Smooth muscle cell (in vitro differentiated cells): ENCODE results near the gene PLXDC2. TPM values are rescaled to one million over a fixed set of nuclear protein-coding genes. Genes with fewer than 3 reads are reported as not detected.
"Not testable (repeated sequence)": the region's sequence is repeated elsewhere in the genome, so short reads cannot be mapped to it uniquely, and the experiment has no call there.

Experiments
- DNase-seq: peaks from one replicate; lab custom pipeline; 2025; ENCODE audit not compliant: unreplicated experiment; lab: John Stamatoyannopoulos, UW
- H2AFZ ChIP-seq: fragments of 200-600 bp; sonication (generic); 2 replicates; pipeline ENCODE4 v1.6.0; 2016; ENCODE audit warnings: antibody characterized with exemption, low read depth, mild to moderate bottlenecking
- H3F3A ChIP-seq: fragments of 200-600 bp; sonication (generic); 2 replicates; pipeline ENCODE4 v1.6.0; 2017; ENCODE audit warnings: antibody characterized with exemption, low read depth
- H3K27ac ChIP-seq: fragments of 200-600 bp; sonication (generic); 2 replicates; pipeline ENCODE4 v1.5.1; 2016; ENCODE audit warnings: low read depth, mild to moderate bottlenecking
- H3K27me3 ChIP-seq: fragments of 200-600 bp; sonication (generic); 2 replicates; pipeline ENCODE4 v1.6.1; 2016; ENCODE audit warnings: low read depth, mild to moderate bottlenecking
- H3K36me3 ChIP-seq: fragments of 200-600 bp; sonication (generic); 2 replicates; pipeline ENCODE4 v1.5.1; 2016; ENCODE audit warnings: low read depth
- H3K4me1 ChIP-seq: fragments of 200-600 bp; sonication (generic); 2 replicates; pipeline ENCODE4 v1.5.1; 2016; ENCODE audit warnings: low read depth
- H3K4me2 ChIP-seq: fragments of 200-600 bp; sonication (generic); 2 replicates; pipeline ENCODE4 v1.6.0; 2016; ENCODE audit warnings: mild to moderate bottlenecking
- H3K4me3 ChIP-seq: fragments of 200-600 bp; sonication (generic); 2 replicates; pipeline ENCODE4 v1.5.1; 2016; ENCODE audit warnings: mild to moderate bottlenecking
- H3K79me2 ChIP-seq: fragments of 200-600 bp; sonication (generic); 2 replicates; pipeline ENCODE4 v1.6.0; 2016; ENCODE audit warnings: low read depth, mild to moderate bottlenecking
- H3K9ac ChIP-seq: fragments of 200-600 bp; sonication (generic); 2 replicates; pipeline ENCODE4 v1.6.0; 2016; ENCODE audit warnings: low read depth
- H3K9me3 ChIP-seq: fragments of 200-600 bp; sonication (generic); replicated peaks from 2 replicates; pipeline ENCODE4 v1.5.1; 2016; ENCODE audit warnings: low read depth
- H4K20me1 ChIP-seq: fragments of 200-600 bp; sonication (generic); 2 replicates; pipeline ENCODE4 v1.6.0; 2016; ENCODE audit warnings: low read depth
- WGBS: methylation state at CpG from one replicate; pipeline ENCODE4 v1.1.7; 2016; ENCODE audit warnings: low lambda C conversion rate; 5-methylcytosine and 5-hydroxymethylcytosine counted together
- polyA plus RNA-seq: library from polyadenylated mRNA; unstranded; fragments of >200 nt; fragmentation: Nextera tagmentation; extraction: Ambion mirVana; gene quantifications from 2 replicates; pipeline ENCODE4 v1.2.1, GENCODE V29; 2016
- total RNA-seq: library from RNA; depleted of rRNA; stranded (reverse); fragments of >200 nt; gene quantifications from 2 replicates; pipeline ENCODE4 v1.2.3, GENCODE V29; 2014
- TF ChIP-seq, protein P1 (sequence below): fragments of 200-600 bp; sonication (generic); IDR thresholded peaks from 2 replicates; pipeline ENCODE4 v1.5.1; 2017; ENCODE audit warnings: borderline replicate concordance, mild to moderate bottlenecking, antibody characterized with exemption; ENCODE audit not compliant: insufficient read depth, poor library complexity, severe bottlenecking

PLXDC2 gene
- total and polyA plus RNA-seq, 2 experiments from 2014 or later = 7.3 to 24.9 TPM

- 89% methylated on average over 5 of the region's 5 CpGs for WGBS
- Histone ChIP-seq H3K4me3 (no peak overlapping the region), H2AFZ (no peak overlapping the region), H3K9ac (no peak overlapping the region), H3K27ac (no peak overlapping the region), H4K20me1 (no peaks in the 10 kb centered on the region), H3K4me1 (no peaks in the 10 kb centered on the region), H3K9me3 (no peaks in the 10 kb centered on the region), H3F3A (no peaks in the 10 kb centered on the region), H3K27me3 (no peaks in the 10 kb centered on the region), H3K4me2 (no peak overlapping the region), H3K79me2 (no peaks in the 10 kb centered on the region), H3K36me3 (no peaks in the 10 kb centered on the region)
- no peak for DNase-seq
- TF ChIP-seq, protein P1, sequence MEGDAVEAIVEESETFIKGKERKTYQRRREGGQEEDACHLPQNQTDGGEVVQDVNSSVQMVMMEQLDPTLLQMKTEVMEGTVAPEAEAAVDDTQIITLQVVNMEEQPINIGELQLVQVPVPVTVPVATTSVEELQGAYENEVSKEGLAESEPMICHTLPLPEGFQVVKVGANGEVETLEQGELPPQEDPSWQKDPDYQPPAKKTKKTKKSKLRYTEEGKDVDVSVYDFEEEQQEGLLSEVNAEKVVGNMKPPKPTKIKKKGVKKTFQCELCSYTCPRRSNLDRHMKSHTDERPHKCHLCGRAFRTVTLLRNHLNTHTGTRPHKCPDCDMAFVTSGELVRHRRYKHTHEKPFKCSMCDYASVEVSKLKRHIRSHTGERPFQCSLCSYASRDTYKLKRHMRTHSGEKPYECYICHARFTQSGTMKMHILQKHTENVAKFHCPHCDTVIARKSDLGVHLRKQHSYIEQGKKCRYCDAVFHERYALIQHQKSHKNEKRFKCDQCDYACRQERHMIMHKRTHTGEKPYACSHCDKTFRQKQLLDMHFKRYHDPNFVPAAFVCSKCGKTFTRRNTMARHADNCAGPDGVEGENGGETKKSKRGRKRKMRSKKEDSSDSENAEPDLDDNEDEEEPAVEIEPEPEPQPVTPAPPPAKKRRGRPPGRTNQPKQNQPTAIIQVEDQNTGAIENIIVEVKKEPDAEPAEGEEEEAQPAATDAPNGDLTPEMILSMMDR = no peak
Measured at GRCh38 chr10:20181434-20181833, 365.2 kb downstream of the PLXDC2 start.

DNA sequence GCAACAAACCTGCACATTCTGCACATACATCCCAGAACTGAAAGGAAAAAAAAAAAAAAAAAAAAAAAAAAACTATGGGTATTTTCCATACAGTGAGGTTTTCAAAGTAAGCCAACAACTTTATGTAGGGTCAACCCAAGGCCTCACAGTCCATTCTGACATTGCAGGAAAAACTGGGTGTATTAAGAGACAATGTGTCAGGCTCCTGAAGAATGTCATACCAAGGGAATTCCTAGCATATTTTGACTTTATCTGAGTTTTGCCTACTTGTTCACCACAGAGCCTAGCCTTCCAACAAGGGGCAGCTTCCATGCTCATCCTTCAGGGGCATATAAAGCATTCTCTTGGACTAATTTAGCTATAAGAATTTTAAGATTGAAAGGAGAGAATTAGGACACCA is 368.9 kb downstream of the PLXDC2 start:
- Histone ChIP-seq H3K9me3 (no peaks in the 10 kb centered on the region), H2AFZ (no peak overlapping the region), H3F3A (no peaks in the 10 kb centered on the region), H3K9ac (no peak overlapping the region), H3K4me2 (no peak overlapping the region), H3K4me1 (no peaks in the 10 kb centered on the region), H3K36me3 (no peaks in the 10 kb centered on the region), H3K4me3 (no peak overlapping the region), H3K79me2 (no peaks in the 10 kb centered on the region), H3K27me3 (no peaks in the 10 kb centered on the region), H4K20me1 (no peaks in the 10 kb centered on the region), H3K27ac (no peak overlapping the region)
- TF ChIP-seq, protein P1 = no peak
- no peak for DNase-seq

- not testable (repeated sequence) for DNase-seq, H3K36me3 ChIP-seq, H3K4me3 ChIP-seq, H3K9me3 ChIP-seq, H3K9ac ChIP-seq, H3K4me2 ChIP-seq, H3K79me2 ChIP-seq, H3K4me1 ChIP-seq, H3K27ac ChIP-seq, H3F3A ChIP-seq, H4K20me1 ChIP-seq, H2AFZ ChIP-seq, H3K27me3 ChIP-seq
- WGBS = 77% methylated on average over 3 of the region's 3 CpGs
Measured at GRCh38 chr10:20191392-20191791, 375.2 kb downstream of the PLXDC2 start.

DNA sequence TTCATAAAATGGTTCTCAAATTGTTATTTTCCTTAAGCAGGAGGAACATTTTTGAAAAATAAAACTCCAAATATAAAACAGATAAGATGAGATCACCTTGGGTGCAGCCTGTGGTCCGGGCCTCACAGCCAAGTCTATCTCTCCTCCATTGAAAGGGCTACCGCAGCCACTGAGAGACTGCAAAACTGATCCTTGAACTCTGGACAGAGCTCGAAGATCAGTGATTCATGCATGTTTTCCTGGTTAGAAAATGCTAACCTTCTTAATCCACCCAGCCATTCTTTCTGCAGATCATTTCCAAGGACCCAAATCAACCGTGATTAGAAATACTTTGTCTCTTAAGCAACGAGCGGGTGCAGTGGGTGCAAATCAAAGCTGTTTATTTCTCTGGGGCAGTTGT is 378.8 kb downstream of the PLXDC2 start:
- Histone ChIP-seq H3K4me1 (peaks cover 9% of the 10 kb centered on the region), H3K4me3 (no peak overlapping the region), H3K27ac (no peak overlapping the region), H2AFZ (no peak overlapping the region), H4K20me1 (no peaks in the 10 kb centered on the region), H3K9me3 (no peaks in the 10 kb centered on the region), H3K79me2 (no peaks in the 10 kb centered on the region), H3K4me2 (no peak overlapping the region), H3K27me3 (no peaks in the 10 kb centered on the region), H3K36me3 (no peaks in the 10 kb centered on the region), H3K9ac (no peak overlapping the region), H3F3A (no peaks in the 10 kb centered on the region)
- WGBS = 92% methylated on average over 6 of the region's 6 CpGs
- no peak for DNase-seq
- TF ChIP-seq, protein P1 = no peak
